K562 (cell line): ENCODE results near the gene KIF5C. TPM values are rescaled to one million over a fixed set of nuclear protein-coding genes. Genes with fewer than 3 reads are reported as not detected.

Source experiments
- ATAC-seq: fragments of 200-7000 bp; cut with Tn5 transposase; 3 replicates; pipeline ENCODE4 v1.9.1; 2020; ENCODE audit warnings: moderate library complexity
- BruUV-seq: library from RNA; stranded (reverse); fragments of 400-500 nt; replicated peaks from 2 replicates; lab custom pipeline; 2021; lab: Mats Ljungman, UMichigan
- CTCF ChIA-PET: fragments of 300-600 bp; formaldehyde crosslinking; extraction: SDS; loops from one replicate; lab custom pipeline; 2021; ENCODE audit warnings: low intra/inter-chr PET ratio; lab: Yijun Ruan, JAX
- POLR2A ChIA-PET: fragments of 300-600, 350-650 bp; sonication (Branson Sonifier 250); formaldehyde crosslinking; extraction: SDS; loops from one replicate; lab custom pipeline; 2021; ENCODE audit warnings: antibody characterized with exemption, inconsistent platforms; lab: Yijun Ruan, JAX
- DNase-seq, 4 experiments: peaks; one replicate each; pipeline versions ENCODE4 v3.0.0 to v3.0.0-alpha.2; 2011 to 2018; ENCODE audit warnings: low spot score in 3 of 4, mixed read lengths in 3 of 4; ENCODE audit errors: extremely low read depth in 1 of 4
- FAIRE-seq: peaks from 2 replicates; lab custom pipeline; 2011; peaks lifted over from hg19 to GRCh38; lab: Jason Lieb, UNC
- H2AFZ ChIP-seq: 2 replicates; pipeline ENCODE4 v1.6.0; 2011; ENCODE audit warnings: low read depth, low read length, control low read depth, inconsistent platforms
- H3K27ac ChIP-seq: fragments of 200-600 bp; 3 replicates; pipeline ENCODE4 v1.8.0; 2011; ENCODE audit warnings: low read depth, mild to moderate bottlenecking, control low read depth, inconsistent platforms, low read length, moderate library complexity, mixed read lengths; ENCODE audit errors: extremely low read depth
- H3K27me3 ChIP-seq, 2 experiments: fragments of 300-600 bp in 1 of 2; 2 replicates in 1 of 2; 3 replicates in 1 of 2; pipeline versions ENCODE4 v1.6.0 to v1.8.0; 2011; ENCODE audit warnings: inconsistent platforms in 2 of 2, low read length in 2 of 2, mild to moderate bottlenecking in 1 of 2, mixed read lengths in 1 of 2, moderate library complexity in 1 of 2; ENCODE audit not compliant: control insufficient read depth in 2 of 2, insufficient read depth in 2 of 2
- H3K36me3 ChIP-seq: fragments of 300-600 bp; 3 replicates; pipeline ENCODE4 v1.8.0; 2011; ENCODE audit warnings: mild to moderate bottlenecking, low read length, inconsistent platforms; ENCODE audit not compliant: control insufficient read depth, insufficient read depth
- H3K4me1 ChIP-seq, 2 experiments: fragments of 200-600 bp in 1 of 2; replicated peaks in 1 of 2; 2 replicates in 1 of 2; 3 replicates in 1 of 2; pipeline versions ENCODE4 v1.5.1 to v1.8.0; 2011; ENCODE audit warnings: inconsistent platforms in 2 of 2, low read length in 2 of 2, mild to moderate bottlenecking in 1 of 2, mixed read lengths in 1 of 2, moderate library complexity in 1 of 2; ENCODE audit not compliant: control insufficient read depth in 2 of 2, insufficient read depth in 2 of 2
- H3K4me2 ChIP-seq: 2 replicates; pipeline ENCODE4 v1.6.1; 2011; ENCODE audit warnings: low read length, control low read depth, inconsistent platforms, mixed read lengths; ENCODE audit not compliant: insufficient read depth
- H3K4me3 ChIP-seq: fragments of 200-600 bp; sonication (generic), shearing (Covaris generic); 2 replicates; pipeline ENCODE4 v1.5.1; 2016; ENCODE audit warnings: control low read depth, inconsistent platforms
- H3K79me2 ChIP-seq: fragments of 200-600 bp; 3 replicates; pipeline ENCODE4 v1.8.0; 2011; ENCODE audit warnings: low read length, inconsistent platforms; ENCODE audit not compliant: control insufficient read depth, insufficient read depth
- H3K9ac ChIP-seq, 2 experiments: 2 replicates each; pipeline versions ENCODE4 v1.6.0 to v1.6.1; 2011; ENCODE audit warnings: low read depth in 2 of 2, low read length in 2 of 2, control low read depth in 1 of 2, inconsistent platforms in 1 of 2, mild to moderate bottlenecking in 1 of 2, mixed read lengths in 1 of 2; ENCODE audit not compliant: insufficient read depth in 1 of 2
- H3K9me1 ChIP-seq: one replicate; pipeline ENCODE4 v1.6.0; 2011; ENCODE audit warnings: inconsistent platforms, mild to moderate bottlenecking, low read length, moderate library complexity; ENCODE audit not compliant: control insufficient read depth, insufficient read depth
- H3K9me3 ChIP-seq: replicated peaks from 2 replicates; pipeline ENCODE4 v1.5.1; 2011; ENCODE audit warnings: low read depth, low read length, inconsistent platforms; ENCODE audit not compliant: control insufficient read depth, insufficient read depth
- H4K20me1 ChIP-seq: replicated peaks from 2 replicates; pipeline ENCODE4 v1.6.1; 2011; ENCODE audit warnings: low read length, inconsistent platforms, mixed read lengths; ENCODE audit not compliant: control insufficient read depth, insufficient read depth
- GABPB2 ChIP-seq: fragments of 250-450 bp; sonication (Bioruptor Pico); conservative IDR thresholded peaks from 2 replicates; pipeline ENCODE4 v1.5.1; 2021; ENCODE audit warnings: mild to moderate bottlenecking
- HSF4 ChIP-seq: fragments of 250-450 bp; sonication (Bioruptor Pico); IDR thresholded peaks from 2 replicates; pipeline ENCODE4 v2.1.2; 2022; ENCODE audit warnings: mild to moderate bottlenecking, moderate library complexity, borderline replicate concordance
- IRF1 ChIP-seq: sonication (generic); formaldehyde crosslinking; IDR thresholded peaks from 2 replicates; pipeline ENCODE4 v1.8.0; 2022; ENCODE audit warnings: missing genetic modification reagents, mild to moderate bottlenecking, borderline replicate concordance
- MEIS2 ChIP-seq: fragments of 450-650 bp; IDR thresholded peaks from 2 replicates; pipeline ENCODE4 v1.6.1; 2014; ENCODE audit warnings: mild to moderate bottlenecking; ENCODE audit not compliant: partially characterized antibody
- NEUROD1 ChIP-seq: fragments of 150-350 bp; IDR thresholded peaks from 2 replicates; pipeline ENCODE4 v1.6.1; 2014; ENCODE audit warnings: borderline replicate concordance, low read length, low read depth; ENCODE audit not compliant: partially characterized antibody
- PTBP1 ChIP-seq: fragments of 200-400 bp; formaldehyde crosslinking; IDR thresholded peaks from 2 replicates; pipeline ENCODE4 v1.6.1; 2017; ENCODE audit warnings: low read depth, low read length
- SPI1 ChIP-seq: IDR thresholded peaks from 2 replicates; pipeline ENCODE4 v1.6.1; 2011; ENCODE audit warnings: low read depth, low read length, control low read depth, borderline replicate concordance
- TRIM28 ChIP-seq: fragments of 450-650 bp; IDR thresholded peaks from 2 replicates; pipeline ENCODE4 v1.6.1; 2017
- ZNF668 ChIP-seq: fragments of 250-450 bp; sonication (Bioruptor Pico); IDR thresholded peaks from 2 replicates; pipeline ENCODE4 v1.8.0; 2022; ENCODE audit warnings: mild to moderate bottlenecking, inconsistent platforms
- ZNF79 ChIP-seq: fragments of 250-450 bp; sonication (Bioruptor Pico); IDR thresholded peaks from 2 replicates; pipeline ENCODE4 v1.4.0; 2020; ENCODE audit warnings: low read depth, mild to moderate bottlenecking, moderate library complexity
- WGBS: fragments of 100-300 bp; shearing (Covaris generic); methylation state at CpG from one replicate; pipeline ENCODE4 v1.1.6; 2016; ENCODE audit warnings: low coverage, mixed read lengths; ENCODE audit not compliant: insufficient coverage; ENCODE audit errors: missing lambda C conversion rate; 5-methylcytosine and 5-hydroxymethylcytosine counted together
- in situ Hi-C: fragments of 300-500 bp; cut with MboI; formaldehyde crosslinking; loops from 4 replicates; pipeline ENCODE4 v1.15.0; 2018; ENCODE audit warnings: inconsistent platforms, mixed read lengths
- intact Hi-C: fragments of 100-400 bp; cut with micrococcal nuclease; formaldehyde crosslinking; loops from 2 replicates; pipeline ENCODE4 v1.14.2; 2022
- polyA plus RNA-seq, 8 experiments: library from polyadenylated mRNA; depleted of rRNA in 4 of 8; stranded (reverse) in 5 of 8; unstranded in 3 of 8; fragments of >200 nt; fragmentation: Nextera tagmentation in 2 of 8; fragmentation: Illumina TruSeq in 1 of 8; extraction: Ambion mirVana in 2 of 8; extraction: Trizol in 1 of 8; gene quantifications; 2 replicates each; pipeline versions ENCODE4 v1.2.1 to v1.2.3, GENCODE V29; 2011 to 2014; ENCODE audit warnings: inconsistent platforms in 1 of 8, missing spikeins in 1 of 8
- total RNA-seq, 7 experiments: library from RNA; depleted of rRNA in 6 of 7; stranded (reverse); fragments of >200 nt in 6 of 7; fragmentation: Illumina TruSeq in 2 of 7; extraction: Trizol in 2 of 7; gene quantifications; 2 replicates each; pipeline versions ENCODE4 v1.2.1 to v1.2.3, GENCODE V29; 2011 to 2021; ENCODE audit warnings: low replicate concordance in 1 of 7
- TF ChIP-seq, protein P1 (sequence below), 2 experiments: IDR thresholded peaks in 1 of 2; conservative IDR thresholded peaks in 1 of 2; 2 replicates each; pipeline ENCODE4 v1.6.1; 2016; ENCODE audit warnings: low read depth in 2 of 2, mild to moderate bottlenecking in 1 of 2, missing compliant biosample characterization in 1 of 2, missing genetic modification characterization in 1 of 2, moderate library complexity in 1 of 2
- TF ChIP-seq, protein P2 (sequence below): fragments of 450-650 bp; IDR thresholded peaks from 2 replicates; pipeline ENCODE4 v1.6.1; 2016; ENCODE audit warnings: antibody characterized with exemption
- TF ChIP-seq, protein P3 (sequence below): fragments of 450-650 bp; IDR thresholded peaks from 2 replicates; pipeline ENCODE4 v1.6.1; 2016

The KIF5C gene
- total and polyA plus RNA-seq, 9 of the 15 experiments (the other 6 are each of a cell fraction or from before 2014, with no cell fraction given): 0.01 to 0.09 (median 0.01) TPM; not detected in 6

DNA sequence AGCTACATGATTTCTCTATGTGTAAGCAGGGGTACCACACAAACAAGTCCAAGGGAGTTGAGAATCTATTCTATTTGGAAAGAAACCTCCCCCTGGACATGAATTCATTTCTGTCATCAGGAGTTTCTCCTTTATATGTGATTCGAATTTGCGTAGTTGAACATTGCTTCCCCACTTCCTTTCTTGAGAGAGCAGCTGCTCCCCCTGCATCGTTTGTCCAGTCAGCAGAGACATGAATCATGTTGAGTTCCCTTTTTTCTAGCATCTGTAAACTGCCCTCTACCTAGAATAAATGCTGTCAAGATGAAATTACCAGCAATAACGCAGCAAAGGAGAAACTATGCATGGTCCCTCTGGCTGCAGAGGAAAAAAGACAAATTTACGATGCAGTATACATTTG, 73.8 kb downstream of the KIF5C start:
- CTCF ChIA-PET: no interaction called here
- H3K9me3 ChIP-seq: no peaks in the 10 kb centered on the region
- no peak overlapping the region for H3K4me2 ChIP-seq
- DNase-seq (no peak), FAIRE-seq (no peak), ATAC-seq (no peak)
- H3K9ac ChIP-seq: no peak overlapping the region
- 0% methylated on average over 5 of the region's 5 CpGs for WGBS
- H4K20me1 ChIP-seq: no peaks in the 10 kb centered on the region
- POLR2A ChIA-PET: interaction anchor here (0.6 to 1.1 kb wide), 2 partner anchors 25 to 28 kb away, joined by 3 read pairs; no protein-coding TSS in a partner anchor
- H3K9me1 ChIP-seq: no peaks in the 10 kb centered on the region
- H2AFZ ChIP-seq: no peak overlapping the region
- H3K4me1 ChIP-seq: no peaks in the 10 kb centered on the region
- H3K4me3 ChIP-seq: no peak overlapping the region
- TF ChIP-seq ZNF668 (CRISPR knock-in tag) (no peak), TRIM28 (no peak), ZNF79 (no peak), SPI1 (peak; percentile 80; the same call in 1 of the 2 replicates), HSF4 (no peak), NEUROD1 (no peak), GABPB2 (CRISPR knock-in tag) (no peak), PTBP1 (no peak), MEIS2 (peak; percentile 47), IRF1 (CRISPR knock-in tag) (no peak)
- TF ChIP-seq, protein P1, sequence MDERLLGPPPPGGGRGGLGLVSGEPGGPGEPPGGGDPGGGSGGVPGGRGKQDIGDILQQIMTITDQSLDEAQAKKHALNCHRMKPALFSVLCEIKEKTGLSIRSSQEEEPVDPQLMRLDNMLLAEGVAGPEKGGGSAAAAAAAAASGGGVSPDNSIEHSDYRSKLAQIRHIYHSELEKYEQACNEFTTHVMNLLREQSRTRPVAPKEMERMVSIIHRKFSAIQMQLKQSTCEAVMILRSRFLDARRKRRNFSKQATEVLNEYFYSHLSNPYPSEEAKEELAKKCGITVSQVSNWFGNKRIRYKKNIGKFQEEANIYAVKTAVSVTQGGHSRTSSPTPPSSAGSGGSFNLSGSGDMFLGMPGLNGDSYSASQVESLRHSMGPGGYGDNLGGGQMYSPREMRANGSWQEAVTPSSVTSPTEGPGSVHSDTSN (CRISPR knock-in tag; IDR thresholded peaks at IDR 0.05; ENCODE audit: low read depth): no peak
- TF ChIP-seq, protein P1 (tag; conservative IDR thresholded peaks at IDR 0.05; ENCODE audit: low read depth): peak; percentile 22; the same call in 1 of the 2 replicates
- TF ChIP-seq, protein P2, sequence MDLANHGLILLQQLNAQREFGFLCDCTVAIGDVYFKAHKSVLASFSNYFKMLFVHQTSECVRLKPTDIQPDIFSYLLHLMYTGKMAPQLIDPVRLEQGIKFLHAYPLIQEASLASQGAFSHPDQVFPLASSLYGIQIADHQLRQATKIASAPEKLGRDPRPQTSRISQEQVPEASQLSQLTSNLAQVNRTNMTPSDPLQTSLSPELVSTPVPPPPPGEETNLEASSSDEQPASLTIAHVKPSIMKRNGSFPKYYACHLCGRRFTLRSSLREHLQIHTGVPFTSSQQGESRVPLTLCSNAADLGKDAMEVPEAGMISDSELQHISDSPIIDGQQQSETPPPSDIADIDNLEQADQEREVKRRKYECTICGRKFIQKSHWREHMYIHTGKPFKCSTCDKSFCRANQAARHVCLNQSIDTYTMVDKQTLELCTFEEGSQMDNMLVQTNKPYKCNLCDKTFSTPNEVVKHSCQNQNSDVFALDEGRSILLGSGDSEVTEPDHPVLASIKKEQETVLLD: no peak
- TF ChIP-seq, protein P3, sequence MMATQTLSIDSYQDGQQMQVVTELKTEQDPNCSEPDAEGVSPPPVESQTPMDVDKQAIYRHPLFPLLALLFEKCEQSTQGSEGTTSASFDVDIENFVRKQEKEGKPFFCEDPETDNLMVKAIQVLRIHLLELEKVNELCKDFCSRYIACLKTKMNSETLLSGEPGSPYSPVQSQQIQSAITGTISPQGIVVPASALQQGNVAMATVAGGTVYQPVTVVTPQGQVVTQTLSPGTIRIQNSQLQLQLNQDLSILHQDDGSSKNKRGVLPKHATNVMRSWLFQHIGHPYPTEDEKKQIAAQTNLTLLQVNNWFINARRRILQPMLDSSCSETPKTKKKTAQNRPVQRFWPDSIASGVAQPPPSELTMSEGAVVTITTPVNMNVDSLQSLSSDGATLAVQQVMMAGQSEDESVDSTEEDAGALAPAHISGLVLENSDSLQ: no peak
- no peaks in the 10 kb centered on the region for H3K36me3 ChIP-seq
- in situ Hi-C loops: no loop called here
- intact Hi-C loops: no loop called here
- no TSS peak for BruUV-seq
- peaks cover 13 to 17% of the 10 kb centered on the region in 2 experiments; a peak in 4 of 5 replicates for H3K27me3 ChIP-seq
- no peak overlapping the region for H3K27ac ChIP-seq
- no peaks in the 10 kb centered on the region for H3K79me2 ChIP-seq
